Measurements from ENCODE around the gene XPC. TPM values are rescaled to one million over a fixed set of nuclear protein-coding genes. Genes with fewer than 3 reads are reported as not detected.

The XPC gene
- total RNA-seq, 1 donor from 2014 or later, result 31.8 TPM

DNA sequence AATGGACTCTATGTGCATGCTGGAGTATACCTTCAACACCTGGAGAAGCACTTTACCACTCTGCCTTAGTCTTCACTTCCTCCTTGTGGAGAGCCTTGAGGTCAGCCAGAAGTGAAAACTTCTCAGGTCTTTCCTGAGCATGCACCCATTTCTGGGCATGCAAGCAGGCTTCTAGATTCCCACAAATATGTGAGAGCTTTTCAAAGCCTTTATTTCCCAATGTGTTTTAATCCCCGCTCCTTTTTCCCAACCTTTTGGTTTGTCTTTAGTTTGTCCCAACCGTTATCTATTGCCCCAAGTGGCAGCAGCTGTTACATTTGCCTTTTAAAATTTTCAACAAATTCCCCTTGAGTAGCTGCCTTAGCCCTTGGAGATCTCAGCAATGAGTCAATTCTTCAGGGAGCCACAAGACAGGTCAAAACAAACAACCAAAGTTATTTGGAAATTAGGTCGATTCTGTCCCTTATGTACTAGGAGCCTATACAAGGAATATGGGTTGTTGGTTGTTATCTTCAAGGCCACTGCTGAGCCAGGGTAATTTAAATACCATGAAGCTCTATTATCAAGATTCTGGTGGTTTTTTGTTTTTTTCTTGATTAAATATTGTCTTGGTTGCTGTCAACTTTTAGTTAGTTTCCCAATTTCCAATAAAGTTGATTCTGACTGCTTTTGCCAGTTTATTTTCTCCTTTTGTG is 44.6 kb upstream of the XPC start:
- no peaks in the 10 kb centered on the region for H3K36me3 ChIP-seq
- intact Hi-C loops (cut with DNase I), result no loop called here
- H3K27ac ChIP-seq, result no peak overlapping the region
- H3K9me3 ChIP-seq, result peaks cover 12% of the 10 kb centered on the region
- ATAC-seq, result no peak
- H3K27me3 ChIP-seq (ENCODE audit: low read depth), result no peaks in the 10 kb centered on the region
- no peak overlapping the region for H3K4me3 ChIP-seq
- peaks cover 13% of the 10 kb centered on the region for H3K4me1 ChIP-seq
- DNase-seq, result no peak
- TF ChIP-seq, protein P1, sequence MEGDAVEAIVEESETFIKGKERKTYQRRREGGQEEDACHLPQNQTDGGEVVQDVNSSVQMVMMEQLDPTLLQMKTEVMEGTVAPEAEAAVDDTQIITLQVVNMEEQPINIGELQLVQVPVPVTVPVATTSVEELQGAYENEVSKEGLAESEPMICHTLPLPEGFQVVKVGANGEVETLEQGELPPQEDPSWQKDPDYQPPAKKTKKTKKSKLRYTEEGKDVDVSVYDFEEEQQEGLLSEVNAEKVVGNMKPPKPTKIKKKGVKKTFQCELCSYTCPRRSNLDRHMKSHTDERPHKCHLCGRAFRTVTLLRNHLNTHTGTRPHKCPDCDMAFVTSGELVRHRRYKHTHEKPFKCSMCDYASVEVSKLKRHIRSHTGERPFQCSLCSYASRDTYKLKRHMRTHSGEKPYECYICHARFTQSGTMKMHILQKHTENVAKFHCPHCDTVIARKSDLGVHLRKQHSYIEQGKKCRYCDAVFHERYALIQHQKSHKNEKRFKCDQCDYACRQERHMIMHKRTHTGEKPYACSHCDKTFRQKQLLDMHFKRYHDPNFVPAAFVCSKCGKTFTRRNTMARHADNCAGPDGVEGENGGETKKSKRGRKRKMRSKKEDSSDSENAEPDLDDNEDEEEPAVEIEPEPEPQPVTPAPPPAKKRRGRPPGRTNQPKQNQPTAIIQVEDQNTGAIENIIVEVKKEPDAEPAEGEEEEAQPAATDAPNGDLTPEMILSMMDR (IDR thresholded peaks at IDR 0.05), result no peak

DNA sequence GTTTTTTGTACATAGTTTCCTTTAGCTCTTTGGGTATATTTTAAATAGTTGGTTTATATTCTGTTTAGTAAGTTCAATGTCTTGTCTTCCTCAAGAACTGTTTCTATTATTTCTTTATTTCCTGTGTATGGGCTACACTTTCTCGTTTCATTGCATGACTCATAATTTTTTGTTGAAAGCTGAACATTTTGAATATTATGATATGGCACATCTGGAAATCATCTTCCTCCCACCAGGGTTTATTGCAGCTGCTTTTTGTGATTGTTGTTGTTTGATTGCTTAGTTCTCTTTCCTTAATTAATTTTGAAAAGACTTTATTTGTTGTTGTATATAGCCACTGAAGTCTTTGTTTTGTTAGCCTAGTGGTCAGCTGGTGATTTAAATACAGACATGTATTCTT is 44.1 kb upstream of the XPC start:
- peaks cover 12% of the 10 kb centered on the region for H3K9me3 ChIP-seq
- no peak for DNase-seq
- H3K36me3 ChIP-seq, result no peaks in the 10 kb centered on the region
- ATAC-seq, result no peak
- peaks cover 13% of the 10 kb centered on the region for H3K4me1 ChIP-seq
- H3K4me3 ChIP-seq, result no peak overlapping the region
- intact Hi-C loops (cut with DNase I), result no loop called here
- no peak overlapping the region for H3K27ac ChIP-seq
- TF ChIP-seq, protein P1 (IDR thresholded peaks at IDR 0.05), result no peak
- H3K27me3 ChIP-seq (ENCODE audit: low read depth), result no peaks in the 10 kb centered on the region

DNA sequence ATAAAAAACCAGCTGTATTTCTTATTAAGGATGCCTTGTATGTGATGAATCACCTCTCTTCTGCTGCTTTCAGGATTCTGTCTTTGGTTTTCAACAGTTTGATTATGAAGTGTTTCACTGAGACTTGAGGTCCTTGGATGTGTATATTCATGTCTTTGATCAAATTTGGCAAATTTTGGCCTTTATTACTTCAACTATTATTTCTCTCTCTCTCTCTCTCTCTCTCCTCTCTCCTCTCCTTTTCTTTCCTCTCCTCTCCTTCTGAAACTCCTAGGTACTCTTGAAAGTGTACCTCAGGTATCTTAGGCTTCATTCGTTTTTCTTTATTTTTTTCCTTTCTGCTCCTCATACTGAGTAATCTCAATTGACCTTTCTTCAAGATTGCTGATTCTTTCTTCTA is 43.5 kb upstream of the XPC start:
- TF ChIP-seq, protein P1 (IDR thresholded peaks at IDR 0.05), result no peak
- Histone ChIP-seq H3K4me1 (peaks cover 13% of the 10 kb centered on the region), H3K36me3 (no peaks in the 10 kb centered on the region), H3K9me3 (peaks cover 12% of the 10 kb centered on the region), H3K27me3 (ENCODE audit: low read depth) (no peaks in the 10 kb centered on the region), H3K4me3 (no peak overlapping the region), H3K27ac (no peak overlapping the region)
- intact Hi-C loops (cut with DNase I), result no loop called here
- ATAC-seq (no peak), DNase-seq (no peak)

DNA sequence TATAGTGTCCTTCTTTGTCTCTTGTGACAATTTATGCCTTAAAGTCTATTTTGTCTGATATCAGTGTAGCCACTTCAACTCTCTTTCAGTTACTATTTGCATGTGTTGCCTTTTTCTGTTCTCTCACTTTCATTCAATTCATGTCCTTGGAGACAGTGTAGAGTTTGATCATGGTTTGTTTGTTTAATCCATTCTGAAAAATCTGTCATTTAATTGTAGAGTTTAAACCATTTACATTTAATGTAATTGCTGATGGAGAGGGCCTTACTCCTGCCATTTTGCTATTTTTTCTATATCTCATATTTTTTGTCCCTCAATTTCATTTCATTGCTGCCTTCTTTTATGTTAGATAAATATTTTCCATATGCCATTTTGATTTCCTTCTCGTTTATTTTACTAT is 42.5 kb upstream of the XPC start:
- Histone ChIP-seq H3K27me3 (ENCODE audit: low read depth) (no peaks in the 10 kb centered on the region), H3K9me3 (peaks cover 12% of the 10 kb centered on the region), H3K36me3 (no peaks in the 10 kb centered on the region), H3K4me3 (no peak overlapping the region), H3K4me1 (peaks cover 11% of the 10 kb centered on the region), H3K27ac (no peak overlapping the region)
- intact Hi-C loops (cut with DNase I), result no loop called here
- no peak for ATAC-seq
- TF ChIP-seq, protein P1 (IDR thresholded peaks at IDR 0.05), result no peak
- no peak for DNase-seq

DNA sequence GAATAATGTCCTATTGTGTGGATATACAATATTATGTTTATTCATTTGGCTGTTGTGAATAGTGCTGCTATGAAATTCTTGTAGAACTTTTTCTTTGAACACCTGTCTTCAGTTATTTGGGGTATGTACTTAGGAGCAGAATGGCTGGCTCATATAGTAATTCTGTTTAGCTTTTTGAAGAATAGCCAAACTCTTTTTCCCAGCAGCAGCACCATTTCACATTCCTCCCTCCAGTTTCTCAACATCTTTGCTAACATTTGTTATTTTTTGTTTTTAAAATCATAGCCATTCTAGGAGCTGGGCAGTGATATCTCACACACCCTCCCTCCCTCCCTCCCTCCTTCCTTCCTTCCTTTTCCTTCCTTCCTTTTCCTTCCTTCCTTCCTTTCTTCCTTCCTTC is 40.0 kb upstream of the XPC start:
- Histone ChIP-seq H3K9me3 (peaks cover 12% of the 10 kb centered on the region), H3K4me1 (no peaks in the 10 kb centered on the region), H3K27me3 (ENCODE audit: low read depth) (no peaks in the 10 kb centered on the region), H3K27ac (no peak overlapping the region), H3K36me3 (no peaks in the 10 kb centered on the region), H3K4me3 (no peak overlapping the region)
- no peak for DNase-seq
- intact Hi-C loops (cut with DNase I), result no loop called here
- TF ChIP-seq, protein P1 (IDR thresholded peaks at IDR 0.05), result no peak
- no peak for ATAC-seq
